ENCODE data around the gene RIPPLY1. TPM values are rescaled to one million over a fixed set of nuclear protein-coding genes. Genes with fewer than 3 reads are reported as not detected.

RIPPLY1 gene
- total and polyA plus RNA-seq, 4 donors: not detected

DNA sequence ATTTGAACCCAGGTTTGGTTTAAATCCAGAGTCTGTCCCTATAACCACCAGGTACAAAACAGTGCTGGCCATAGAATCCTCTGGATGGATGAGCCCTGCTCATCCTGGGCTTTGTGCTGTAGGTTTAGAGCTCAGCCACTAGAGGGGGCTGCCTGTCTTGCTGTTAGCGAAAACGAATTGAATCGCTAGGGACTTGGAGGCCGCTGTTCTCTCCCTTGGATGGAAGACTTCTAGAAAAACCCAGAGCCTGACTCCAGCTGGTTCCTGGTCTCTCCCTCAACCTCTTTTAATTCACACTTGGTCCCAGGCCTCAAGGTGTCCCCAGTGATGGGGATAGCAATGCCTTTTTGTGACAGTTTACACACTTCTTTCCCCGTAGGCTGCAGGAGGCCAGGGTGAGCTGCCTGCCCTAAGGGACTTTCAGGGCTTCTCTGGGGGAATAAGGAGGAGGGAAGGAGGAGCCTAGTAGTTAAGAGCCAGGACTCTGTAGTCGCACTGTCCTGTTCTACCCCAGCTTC is 8.7 kb downstream of the RIPPLY1 start:
- DNase-seq: peak; percentile 60 to 77 (median 62)
- no peaks in the 10 kb centered on the region for H3K4me1 ChIP-seq (ENCODE audit: control insufficient read depth in 5 of 5, insufficient read depth in 5 of 5, low read length in 5 of 5)
- H3K9me3 ChIP-seq (ENCODE audit: control insufficient read depth in 4 of 4, insufficient read depth in 3 of 4, low read length in 3 of 4): peaks cover 0 to 2% (median 0%) of the 10 kb centered on the region in 4 donors
- ATAC-seq (ENCODE audit: insufficient read depth, low FRiP score): peak; percentile 79
- WGBS, 2 donors: 19 to 34% methylated on average over 6 of the region's 6 CpGs
- TF ChIP-seq, protein P1, sequence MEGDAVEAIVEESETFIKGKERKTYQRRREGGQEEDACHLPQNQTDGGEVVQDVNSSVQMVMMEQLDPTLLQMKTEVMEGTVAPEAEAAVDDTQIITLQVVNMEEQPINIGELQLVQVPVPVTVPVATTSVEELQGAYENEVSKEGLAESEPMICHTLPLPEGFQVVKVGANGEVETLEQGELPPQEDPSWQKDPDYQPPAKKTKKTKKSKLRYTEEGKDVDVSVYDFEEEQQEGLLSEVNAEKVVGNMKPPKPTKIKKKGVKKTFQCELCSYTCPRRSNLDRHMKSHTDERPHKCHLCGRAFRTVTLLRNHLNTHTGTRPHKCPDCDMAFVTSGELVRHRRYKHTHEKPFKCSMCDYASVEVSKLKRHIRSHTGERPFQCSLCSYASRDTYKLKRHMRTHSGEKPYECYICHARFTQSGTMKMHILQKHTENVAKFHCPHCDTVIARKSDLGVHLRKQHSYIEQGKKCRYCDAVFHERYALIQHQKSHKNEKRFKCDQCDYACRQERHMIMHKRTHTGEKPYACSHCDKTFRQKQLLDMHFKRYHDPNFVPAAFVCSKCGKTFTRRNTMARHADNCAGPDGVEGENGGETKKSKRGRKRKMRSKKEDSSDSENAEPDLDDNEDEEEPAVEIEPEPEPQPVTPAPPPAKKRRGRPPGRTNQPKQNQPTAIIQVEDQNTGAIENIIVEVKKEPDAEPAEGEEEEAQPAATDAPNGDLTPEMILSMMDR (IDR thresholded peaks at IDR 0.05; ENCODE audit: control extremely low read depth, extremely low read depth): peak; percentile 69
- H3K36me3 ChIP-seq (ENCODE audit: control insufficient read depth in 4 of 4, insufficient read depth in 4 of 4, low read length in 4 of 4): no peaks in the 10 kb centered on the region
- H3K27me3 ChIP-seq (ENCODE audit: control insufficient read depth in 3 of 3, insufficient read depth in 3 of 3, low read length in 2 of 3): peaks cover 4 to 26% (median 7%) of the 10 kb centered on the region in 3 donors
- H3K9ac ChIP-seq (ENCODE audit: insufficient read depth in 1 of 2, low read length in 2 of 2): no peak overlapping the region
- H3K4me3 ChIP-seq: no peak overlapping the region
- H3K27ac ChIP-seq (ENCODE audit: low read depth in 1 of 2, low read length in 1 of 2): no peak overlapping the region

DNA sequence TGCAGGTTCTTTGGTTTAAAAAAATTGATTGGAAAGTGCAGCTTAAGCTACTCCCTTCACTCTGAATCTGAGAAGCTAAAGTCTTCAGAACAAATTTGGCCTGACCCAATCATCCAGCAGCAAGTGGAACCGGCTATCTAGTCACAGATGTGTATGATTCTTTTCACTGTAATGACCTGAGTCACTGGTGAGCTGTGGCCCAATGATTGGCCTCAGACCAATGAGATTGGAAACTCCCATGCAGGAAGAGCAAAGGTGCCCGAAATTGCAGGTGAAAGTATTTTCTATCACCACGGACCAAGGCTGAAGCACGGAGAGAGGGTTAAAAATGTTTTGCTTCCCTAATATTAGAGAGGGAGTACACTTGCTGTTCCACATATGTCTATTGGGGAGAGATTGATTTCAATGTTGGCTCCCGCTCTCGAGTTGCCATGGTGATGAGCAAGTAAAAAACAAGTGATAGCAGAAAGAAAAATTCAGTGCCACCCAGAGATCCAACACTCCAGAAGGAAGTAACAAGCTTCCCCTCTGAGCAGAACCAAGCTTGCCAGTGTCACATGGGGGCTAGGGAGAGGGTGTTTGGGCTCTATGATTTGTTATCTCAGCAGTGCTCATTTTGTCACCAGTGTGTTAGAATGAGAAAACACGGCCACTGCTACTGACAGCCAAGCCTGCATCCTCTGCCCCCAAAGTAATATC is 11.2 kb downstream of the RIPPLY1 start:
- peaks cover 0 to 2% (median 0%) of the 10 kb centered on the region in 4 donors for H3K9me3 ChIP-seq (ENCODE audit: control insufficient read depth in 4 of 4, insufficient read depth in 3 of 4, low read length in 3 of 4)
- no peaks in the 10 kb centered on the region for H3K4me1 ChIP-seq (ENCODE audit: control insufficient read depth in 5 of 5, insufficient read depth in 5 of 5, low read length in 5 of 5)
- WGBS, 2 donors: 60 to 77% methylated on average over 7 of the region's 7 CpGs
- TF ChIP-seq, protein P1 (IDR thresholded peaks at IDR 0.05; ENCODE audit: control extremely low read depth, extremely low read depth): no peak
- DNase-seq (no peak), ATAC-seq (ENCODE audit: insufficient read depth, low FRiP score) (no peak)
- H3K27me3 ChIP-seq (ENCODE audit: control insufficient read depth in 3 of 3, insufficient read depth in 3 of 3, low read length in 2 of 3): peaks cover 4 to 24% (median 7%) of the 10 kb centered on the region in 3 donors
- no peak overlapping the region for H3K4me3 ChIP-seq
- no peak overlapping the region for H3K9ac ChIP-seq (ENCODE audit: insufficient read depth in 1 of 2, low read length in 2 of 2)
- no peak overlapping the region for H3K27ac ChIP-seq (ENCODE audit: low read depth in 1 of 2, low read length in 1 of 2)
- no peaks in the 10 kb centered on the region for H3K36me3 ChIP-seq (ENCODE audit: control insufficient read depth in 4 of 4, insufficient read depth in 4 of 4, low read length in 4 of 4)

DNA sequence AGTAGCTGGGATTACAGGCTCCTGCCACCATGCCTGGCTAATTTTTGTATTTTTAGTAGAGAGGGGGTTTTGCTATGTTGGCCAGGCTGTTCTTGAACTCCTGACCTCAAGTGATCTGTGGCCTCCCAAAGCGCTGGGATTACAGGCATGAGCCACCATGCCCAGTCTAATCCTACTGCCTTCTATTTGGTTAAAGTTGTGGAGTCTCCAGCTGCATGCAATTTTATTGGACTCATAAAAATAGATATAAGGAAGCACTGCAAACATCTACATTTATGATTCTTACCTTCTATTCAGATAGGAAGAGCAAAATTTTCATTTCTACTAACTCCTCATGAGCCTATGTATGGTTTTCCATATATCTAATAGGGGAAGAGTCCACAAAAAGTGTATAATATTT is 13.7 kb downstream of the RIPPLY1 start:
- ATAC-seq (ENCODE audit: insufficient read depth, low FRiP score): no peak
- Histone ChIP-seq H3K27ac (ENCODE audit: low read depth in 1 of 2, low read length in 1 of 2) (no peak overlapping the region), H3K9me3 (ENCODE audit: control insufficient read depth in 4 of 4, insufficient read depth in 3 of 4, low read length in 3 of 4) (no peaks in the 10 kb centered on the region), H3K27me3 (ENCODE audit: control insufficient read depth in 3 of 3, insufficient read depth in 3 of 3, low read length in 2 of 3) (peaks cover 4 to 25% (median 15%) of the 10 kb centered on the region in 3 donors), H3K36me3 (ENCODE audit: control insufficient read depth in 4 of 4, insufficient read depth in 4 of 4, low read length in 4 of 4) (no peaks in the 10 kb centered on the region), H3K4me1 (ENCODE audit: control insufficient read depth in 5 of 5, insufficient read depth in 5 of 5, low read length in 5 of 5) (no peaks in the 10 kb centered on the region), H3K4me3 (no peak overlapping the region), H3K9ac (ENCODE audit: insufficient read depth in 1 of 2, low read length in 2 of 2) (no peak overlapping the region)
- DNase-seq: no peak
- WGBS, 2 donors: 66 to 100% methylated on average over 1 of the region's 1 CpG
- TF ChIP-seq, protein P1 (IDR thresholded peaks at IDR 0.05; ENCODE audit: control extremely low read depth, extremely low read depth): no peak

Data from lung (tissue), 12 donors.